Activated T-cell treated with anti-CD3 and anti-CD28 coated beads, Interleukin-2, amount 50 U/mL, for 72 hours (primary cell): ENCODE measurements around the gene IFT43. TPM values are rescaled to one million over a fixed set of nuclear protein-coding genes. Genes with fewer than 3 reads are reported as not detected.
"Not testable (repeated sequence)": the region's sequence is repeated elsewhere in the genome, so short reads cannot be mapped to it uniquely, and the experiment has no call there.

Source experiments
- ATAC-seq, 2 donors: fragments of 150-1000 bp; cut with Tn5 transposase; replicated peaks in 1 of 2; 2 replicates each; pipeline ENCODE4 v1.10.0; 2021; ENCODE audit warnings: moderate library complexity in 2 of 2, mild to moderate bottlenecking in 1 of 2
- DNase-seq, 2 donors: peaks; one replicate each; pipeline ENCODE4 v3.0.0; 2021 to 2022; ENCODE audit warnings: mixed read lengths in 1 of 2
- H3K27ac Mint-ChIP-seq: one replicate; pipeline ENCODE4 v1.8.0; 2022; ENCODE audit warnings: mild to moderate bottlenecking, moderate library complexity, mixed read lengths
- H3K27me3 Mint-ChIP-seq: one replicate; pipeline ENCODE4 v1.8.0; 2022; ENCODE audit warnings: low read depth, mixed read lengths
- H3K36me3 Mint-ChIP-seq, 2 donors: one replicate each; pipeline ENCODE4 v1.8.0; 2022; ENCODE audit warnings: mixed read lengths in 2 of 2, mild to moderate bottlenecking in 1 of 2; ENCODE audit not compliant: insufficient read depth in 2 of 2
- H3K4me1 Mint-ChIP-seq: one replicate; pipeline ENCODE4 v1.8.0; 2022; ENCODE audit warnings: low read depth, mixed read lengths
- H3K4me3 Mint-ChIP-seq, 2 donors: one replicate each; pipeline ENCODE4 v1.8.0; 2022; ENCODE audit warnings: mild to moderate bottlenecking in 2 of 2, mixed read lengths in 2 of 2, moderate library complexity in 2 of 2
- H3K9me3 Mint-ChIP-seq, 2 donors: one replicate each; pipeline ENCODE4 v1.8.0; 2022; ENCODE audit warnings: mixed read lengths in 2 of 2
- total RNA-seq, 2 donors: library from RNA; stranded (reverse); gene quantifications; one replicate each; pipeline ENCODE4 v1.2.3, GENCODE V29; 2022

IFT43 gene
- total RNA-seq, 2 donors from 2014 or later = 10.4 to 12.2 TPM

DNA sequence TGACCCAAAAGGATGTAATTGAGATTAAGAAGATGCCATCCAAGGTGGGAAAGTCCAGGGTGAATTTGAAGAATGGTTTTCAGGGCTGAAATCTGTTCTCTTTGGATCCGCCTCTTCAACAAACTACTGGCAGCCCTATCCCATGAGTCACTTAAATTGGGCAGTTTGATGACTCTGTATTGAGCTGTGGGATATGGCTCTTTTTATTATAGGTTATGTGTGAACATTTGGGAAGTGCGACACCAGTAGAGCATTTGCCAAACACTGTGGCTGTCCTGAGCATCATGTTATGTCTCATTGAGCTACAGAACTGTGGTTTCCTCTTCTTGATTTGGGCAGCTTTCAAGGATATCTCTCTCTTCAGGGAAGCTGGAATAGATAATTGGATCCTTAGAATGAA lies 22.3 kb downstream of the IFT43 start:
- Mint-ChIP-seq H3K4me3 (no peak overlapping the region), H3K9me3 (peaks cover 2 to 6% of the 10 kb centered on the region in 2 donors), H3K36me3 (peaks cover 7 to 18% of the 10 kb centered on the region in 2 donors), H3K27me3 (no peaks in the 10 kb centered on the region), H3K27ac (no peak overlapping the region), H3K4me1 (no peaks in the 10 kb centered on the region)
- DNase-seq (no peak), ATAC-seq (no peak)

DNA sequence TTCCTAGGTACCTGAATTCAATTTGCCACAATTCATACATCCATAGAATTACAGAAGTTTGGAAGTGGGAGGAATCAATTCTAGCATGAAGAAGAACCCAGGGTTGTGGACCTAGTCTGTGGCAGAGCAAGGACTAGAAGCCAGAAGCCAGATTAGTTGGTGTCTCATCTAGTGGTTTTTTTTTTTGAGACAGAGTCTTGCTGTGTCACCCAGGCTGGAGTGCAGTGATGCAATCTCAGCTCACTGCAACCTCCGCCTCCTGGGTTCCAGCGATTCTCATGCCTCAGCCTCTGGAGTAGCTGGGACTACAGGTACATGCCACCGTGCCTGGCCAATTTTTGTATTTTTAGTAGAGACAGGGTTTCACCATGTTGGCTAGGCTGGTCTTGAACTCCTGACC lies 24.1 kb downstream of the IFT43 start:
- not testable (repeated sequence) for H3K27ac Mint-ChIP-seq

DNA sequence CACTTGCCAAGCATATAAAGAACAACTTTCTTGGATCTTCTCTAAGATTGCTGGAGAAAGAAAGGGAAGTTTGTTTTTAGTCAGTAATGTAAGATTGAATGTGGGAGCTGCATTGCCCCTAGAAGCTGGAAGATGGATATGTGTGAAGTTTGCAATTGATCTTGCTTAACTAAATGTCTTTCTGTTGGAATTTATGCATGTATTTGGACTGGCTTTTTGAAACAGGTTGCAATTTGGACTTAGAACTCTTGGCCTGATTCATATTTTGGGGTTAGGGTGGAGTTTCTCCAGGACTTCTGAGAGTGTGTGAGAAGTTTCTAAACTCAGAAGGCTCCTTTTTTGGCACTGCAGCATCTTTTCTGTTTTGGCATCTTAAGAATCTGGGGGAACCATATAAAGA lies 26.4 kb downstream of the IFT43 start:
- ATAC-seq = no peak
- H3K4me3 Mint-ChIP-seq = no peak overlapping the region
- H3K4me1 Mint-ChIP-seq = no peaks in the 10 kb centered on the region
- no peaks in the 10 kb centered on the region for H3K27me3 Mint-ChIP-seq
- no peak for DNase-seq
- H3K27ac Mint-ChIP-seq = no peak overlapping the region
- peaks cover 0 to under 1% of the 10 kb centered on the region in 2 donors for H3K36me3 Mint-ChIP-seq
- no peaks in the 10 kb centered on the region for H3K9me3 Mint-ChIP-seq

More for the DNA sequence above, 24.1 kb downstream of the IFT43 start:
- peaks cover 2 to 11% of the 10 kb centered on the region in 2 donors for H3K36me3 Mint-ChIP-seq
- H3K4me3 Mint-ChIP-seq, DNase-seq, H3K4me1 Mint-ChIP-seq, ATAC-seq, H3K27me3 Mint-ChIP-seq, H3K9me3 Mint-ChIP-seq: not testable (repeated sequence)

DNA sequence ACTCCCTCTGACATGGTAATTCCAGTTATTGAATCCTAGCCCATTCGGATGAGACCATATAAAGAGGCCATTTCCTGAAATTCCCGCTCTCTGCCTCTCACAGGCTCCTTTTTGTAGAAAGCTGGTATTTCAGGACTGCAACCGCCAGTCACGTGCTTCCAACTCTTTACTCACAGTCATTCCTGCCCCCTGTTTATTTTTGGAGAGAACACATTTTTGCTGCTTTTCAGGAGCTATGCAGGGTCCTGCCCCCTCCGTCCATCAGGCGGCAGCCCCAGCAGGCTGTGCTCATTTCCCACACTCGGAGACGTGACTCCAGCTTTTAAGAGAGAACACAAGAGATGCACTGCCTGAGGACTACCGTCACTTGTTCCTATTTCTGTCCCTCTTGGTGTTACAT lies 26.8 kb downstream of the IFT43 start:
- peaks cover 0 to 3% of the 10 kb centered on the region in 2 donors for H3K9me3 Mint-ChIP-seq
- H3K36me3 Mint-ChIP-seq = peaks cover 0 to 4% of the 10 kb centered on the region in 2 donors
- no peak for ATAC-seq
- H3K4me3 Mint-ChIP-seq = no peak overlapping the region
- H3K27ac Mint-ChIP-seq = no peak overlapping the region
- no peaks in the 10 kb centered on the region for H3K4me1 Mint-ChIP-seq
- no peak for DNase-seq
- H3K27me3 Mint-ChIP-seq = no peaks in the 10 kb centered on the region

DNA sequence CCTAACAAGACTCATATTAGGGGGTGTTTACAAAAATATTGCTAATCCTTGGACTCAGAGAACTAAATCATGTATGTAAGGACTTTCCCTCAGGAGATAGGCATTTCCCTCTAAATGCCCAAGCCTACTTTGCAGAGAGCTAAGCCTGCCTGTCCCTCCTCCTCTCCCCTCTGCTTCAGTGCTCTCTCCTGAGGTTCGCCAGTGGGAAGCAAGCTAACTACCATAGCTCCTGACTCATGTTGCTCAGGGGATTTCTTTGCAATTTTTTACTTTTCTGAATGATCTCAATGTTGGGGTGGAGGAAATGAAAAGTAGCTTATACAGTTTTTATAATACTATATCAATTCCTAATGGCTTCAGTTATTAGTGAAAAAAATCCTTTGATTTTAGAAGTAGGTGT lies 29.6 kb downstream of the IFT43 start:
- peaks cover 6 to 19% of the 10 kb centered on the region in 2 donors for H3K36me3 Mint-ChIP-seq
- ATAC-seq (no peak), DNase-seq (no peak)
- peaks cover 8 to 9% of the 10 kb centered on the region in 2 donors for H3K9me3 Mint-ChIP-seq
- no peaks in the 10 kb centered on the region for H3K27me3 Mint-ChIP-seq
- no peak overlapping the region for H3K27ac Mint-ChIP-seq
- no peaks in the 10 kb centered on the region for H3K4me1 Mint-ChIP-seq
- H3K4me3 Mint-ChIP-seq = no peak overlapping the region

DNA sequence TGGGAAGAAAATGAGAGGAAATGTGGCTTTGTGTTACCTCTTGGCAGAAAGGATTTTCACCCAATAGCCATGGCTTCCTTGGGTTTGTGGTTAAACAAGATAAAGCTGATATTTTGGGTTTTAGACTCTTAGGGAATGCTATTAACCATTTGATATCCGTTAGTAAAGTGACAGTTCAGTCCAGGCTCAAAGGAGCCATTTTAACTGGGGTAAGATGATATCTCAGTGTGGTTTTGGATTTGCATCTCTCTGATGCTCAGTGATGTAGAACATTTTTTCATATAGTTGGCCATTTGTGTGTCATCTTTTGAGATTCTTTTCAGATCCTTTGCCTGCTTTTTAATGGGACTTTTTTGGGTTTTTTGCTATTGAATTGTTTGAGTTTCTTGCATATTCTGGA lies 30.1 kb downstream of the IFT43 start:
- Mint-ChIP-seq H3K27me3 (no peaks in the 10 kb centered on the region), H3K9me3 (peaks cover 10 to 11% of the 10 kb centered on the region in 2 donors), H3K36me3 (peaks cover 10 to 21% of the 10 kb centered on the region in 2 donors), H3K4me3 (no peak overlapping the region), H3K27ac (no peak overlapping the region), H3K4me1 (no peaks in the 10 kb centered on the region)
- no peak for ATAC-seq
- DNase-seq = no peak

DNA sequence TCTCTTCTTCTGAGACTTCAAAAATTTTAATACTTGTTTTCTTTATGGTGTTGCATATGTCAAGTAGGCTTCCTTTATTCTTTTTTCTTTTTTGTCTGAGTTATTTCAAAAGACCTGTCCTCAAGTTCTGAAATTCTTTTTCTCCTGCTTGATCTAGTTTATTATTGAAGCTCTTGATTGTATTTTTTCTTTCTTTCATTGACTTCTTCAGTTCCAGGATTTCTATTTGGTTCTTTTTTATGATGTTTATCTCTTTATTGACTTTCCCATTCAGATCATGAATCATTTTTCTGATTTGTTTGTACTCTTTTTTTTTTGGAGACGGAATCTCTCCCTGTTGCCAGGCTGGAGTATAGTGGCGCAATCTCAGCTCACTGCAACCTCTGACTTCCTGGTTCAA lies 34.1 kb downstream of the IFT43 start:
- DNase-seq (no peak), ATAC-seq (no peak)
- Mint-ChIP-seq H3K4me1 (no peaks in the 10 kb centered on the region), H3K4me3 (no peak overlapping the region), H3K27me3 (no peaks in the 10 kb centered on the region), H3K9me3 (peaks cover 10 to 11% of the 10 kb centered on the region in 2 donors), H3K36me3 (peaks cover 11 to 21% of the 10 kb centered on the region in 2 donors), H3K27ac (no peak overlapping the region)

DNA sequence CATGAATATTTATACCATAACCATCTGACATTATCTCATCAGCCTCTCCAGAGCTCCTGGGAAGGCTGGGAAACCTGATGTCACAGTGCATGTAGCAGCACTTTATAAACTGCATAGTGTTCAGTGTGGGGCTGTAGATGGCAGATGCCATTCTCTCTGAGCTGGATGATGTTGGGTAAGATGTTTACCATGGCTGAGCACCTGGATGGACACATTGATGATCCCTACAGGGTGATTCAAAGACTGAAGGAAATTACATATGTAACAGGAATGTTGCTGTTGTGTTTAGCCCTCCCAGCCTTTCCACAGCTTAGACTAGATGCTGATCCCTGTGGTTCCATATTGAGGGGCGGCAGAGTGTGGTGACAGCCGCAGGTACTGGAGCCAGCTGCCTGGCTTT lies 37.4 kb downstream of the IFT43 start:
- H3K4me3 Mint-ChIP-seq = no peak overlapping the region
- peaks cover 11 to 13% of the 10 kb centered on the region in 2 donors for H3K36me3 Mint-ChIP-seq
- H3K27ac Mint-ChIP-seq = no peak overlapping the region
- H3K27me3 Mint-ChIP-seq = no peaks in the 10 kb centered on the region
- no peak for ATAC-seq
- peaks cover 8 to 9% of the 10 kb centered on the region in 2 donors for H3K9me3 Mint-ChIP-seq
- DNase-seq = no peak
- H3K4me1 Mint-ChIP-seq = no peaks in the 10 kb centered on the region

DNA sequence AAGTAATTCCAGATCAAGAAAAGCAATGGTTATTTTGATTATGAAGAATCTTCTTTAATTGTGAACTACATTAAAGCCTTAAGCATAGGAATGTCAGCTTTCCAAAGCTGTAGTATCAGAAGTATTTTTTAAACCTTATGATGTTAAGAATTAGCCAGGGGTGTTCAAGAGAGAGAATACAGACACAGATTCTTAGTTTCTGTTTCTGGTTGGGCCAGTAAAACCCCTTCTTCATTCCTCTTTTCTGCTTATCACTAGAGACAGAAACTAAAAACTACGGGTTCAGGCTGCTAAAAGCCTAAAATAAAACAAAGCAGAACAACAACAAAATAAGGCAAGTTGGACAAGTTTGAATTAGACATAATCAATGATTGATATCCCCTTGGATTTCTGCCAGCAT lies 38.2 kb downstream of the IFT43 start:
- DNase-seq (no peak), ATAC-seq (no peak)
- H3K27me3 Mint-ChIP-seq = no peaks in the 10 kb centered on the region
- H3K27ac Mint-ChIP-seq = no peak overlapping the region
- peaks cover 8 to 9% of the 10 kb centered on the region in 2 donors for H3K9me3 Mint-ChIP-seq
- H3K4me1 Mint-ChIP-seq = no peaks in the 10 kb centered on the region
- H3K4me3 Mint-ChIP-seq = no peak overlapping the region
- H3K36me3 Mint-ChIP-seq = peaks cover 8 to 11% of the 10 kb centered on the region in 2 donors

DNA sequence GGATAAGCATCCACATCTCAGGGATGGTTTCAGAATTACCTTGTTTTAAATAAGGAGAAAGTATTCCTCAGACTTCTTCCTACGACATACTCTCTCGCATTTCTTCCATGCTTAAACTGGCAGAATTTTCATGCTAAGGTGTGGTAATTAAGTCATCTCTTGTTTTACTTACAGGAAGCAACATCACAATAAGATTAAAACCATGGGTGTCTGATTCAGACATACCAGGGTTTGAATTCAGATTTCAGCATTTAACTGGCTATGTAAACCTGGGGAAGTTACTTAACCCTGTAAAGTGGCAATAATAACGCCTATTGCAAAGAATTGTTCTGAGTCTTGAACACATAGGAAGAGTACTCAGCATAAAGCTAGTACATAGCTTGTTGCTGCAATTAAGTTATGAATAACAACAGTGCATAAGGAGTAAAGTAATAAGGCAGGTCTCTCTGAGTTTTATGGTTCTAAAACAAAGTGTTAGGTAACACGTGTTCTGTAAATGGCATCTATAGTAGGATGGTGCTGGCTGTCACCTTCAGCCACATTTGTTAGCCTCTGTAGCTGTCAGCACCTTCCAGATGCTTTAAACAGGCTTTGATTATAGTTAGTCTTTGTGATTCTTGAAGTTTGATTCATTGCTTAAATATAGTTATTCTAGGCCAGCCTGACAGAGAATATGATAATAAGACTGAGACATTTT lies 38.8 kb downstream of the IFT43 start:
- Mint-ChIP-seq H3K36me3 (peaks cover 8 to 9% of the 10 kb centered on the region in 2 donors), H3K27me3 (no peaks in the 10 kb centered on the region), H3K4me1 (no peaks in the 10 kb centered on the region), H3K4me3 (no peak overlapping the region), H3K9me3 (peaks cover 6 to 7% of the 10 kb centered on the region in 2 donors), H3K27ac (no peak overlapping the region)
- ATAC-seq (no peak), DNase-seq (no peak)

DNA sequence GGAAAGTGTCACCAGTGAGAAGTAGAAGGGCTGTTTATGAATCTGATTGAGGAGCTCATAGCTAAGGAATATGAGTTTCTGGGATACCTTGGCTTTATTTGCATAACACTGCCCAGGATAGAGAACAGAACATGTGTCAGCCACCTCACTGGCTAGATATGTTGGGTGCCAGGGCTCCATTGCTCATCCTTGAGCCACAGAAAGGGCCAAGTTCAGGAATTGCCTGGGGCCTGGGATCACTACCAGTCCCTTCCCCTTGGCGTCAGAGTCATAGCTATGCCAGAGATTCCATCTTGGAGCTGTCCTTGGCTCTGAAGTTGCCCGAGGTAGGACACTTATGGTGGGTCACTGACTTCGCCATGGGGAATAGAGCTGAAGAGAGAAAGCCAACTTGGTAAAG lies 49.0 kb downstream of the IFT43 start:
- no peaks in the 10 kb centered on the region for H3K36me3 Mint-ChIP-seq

DNA sequence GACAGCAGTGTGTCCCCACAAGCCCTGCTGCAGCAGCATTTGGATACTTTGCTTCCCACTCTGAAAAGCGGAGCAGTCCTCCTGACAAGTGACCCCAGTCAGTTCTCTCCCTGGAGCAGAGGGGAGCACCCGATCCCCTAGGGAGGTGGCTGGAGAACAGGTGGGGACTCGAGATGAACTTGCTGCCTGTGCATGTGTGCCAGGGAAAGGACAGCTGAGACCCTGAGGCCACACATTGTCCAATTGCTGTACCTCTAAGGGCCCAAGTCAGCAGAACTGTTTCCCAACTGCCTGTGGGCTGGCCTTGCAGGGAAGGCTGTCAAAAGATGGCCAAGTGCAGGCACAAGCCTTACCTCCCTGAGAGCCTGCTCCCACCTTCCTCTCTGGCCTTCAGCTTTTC lies 55.1 kb downstream of the IFT43 start:
- Mint-ChIP-seq H3K4me3 (no peak overlapping the region), H3K4me1 (no peaks in the 10 kb centered on the region), H3K27me3 (no peaks in the 10 kb centered on the region), H3K36me3 (no peaks in the 10 kb centered on the region), H3K27ac (no peak overlapping the region), H3K9me3 (no peaks in the 10 kb centered on the region)
- ATAC-seq (no peak), DNase-seq (no peak)

More for the DNA sequence above, 49.0 kb downstream of the IFT43 start:
- H3K27ac Mint-ChIP-seq = no peak overlapping the region
- no peaks in the 10 kb centered on the region for H3K4me1 Mint-ChIP-seq
- H3K4me3 Mint-ChIP-seq = no peak overlapping the region
- no peaks in the 10 kb centered on the region for H3K27me3 Mint-ChIP-seq
- no peak for ATAC-seq
- no peak for DNase-seq
- H3K9me3 Mint-ChIP-seq = no peaks in the 10 kb centered on the region

DNA sequence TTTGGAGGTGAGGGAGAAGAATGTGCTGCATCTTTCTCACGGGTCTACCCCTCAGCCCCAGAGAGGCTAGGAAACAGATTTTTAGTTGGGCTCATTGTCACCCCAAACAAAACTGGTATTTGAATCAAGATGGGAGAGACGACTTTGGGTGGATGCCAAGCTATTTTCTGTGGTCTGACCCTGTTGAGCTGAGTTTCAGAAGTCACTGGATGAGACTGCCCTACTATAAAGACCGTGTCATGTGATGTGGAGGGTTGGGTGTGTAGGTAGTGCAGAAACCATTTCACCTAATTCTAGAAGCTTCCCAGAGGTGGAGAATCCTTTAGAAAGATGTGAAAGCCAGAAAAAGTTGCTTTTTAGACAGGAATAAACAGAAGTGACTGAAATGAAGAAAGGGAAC lies 60.2 kb downstream of the IFT43 start:
- no peak overlapping the region for H3K27ac Mint-ChIP-seq
- no peaks in the 10 kb centered on the region for H3K36me3 Mint-ChIP-seq
- DNase-seq = no peak

DNA sequence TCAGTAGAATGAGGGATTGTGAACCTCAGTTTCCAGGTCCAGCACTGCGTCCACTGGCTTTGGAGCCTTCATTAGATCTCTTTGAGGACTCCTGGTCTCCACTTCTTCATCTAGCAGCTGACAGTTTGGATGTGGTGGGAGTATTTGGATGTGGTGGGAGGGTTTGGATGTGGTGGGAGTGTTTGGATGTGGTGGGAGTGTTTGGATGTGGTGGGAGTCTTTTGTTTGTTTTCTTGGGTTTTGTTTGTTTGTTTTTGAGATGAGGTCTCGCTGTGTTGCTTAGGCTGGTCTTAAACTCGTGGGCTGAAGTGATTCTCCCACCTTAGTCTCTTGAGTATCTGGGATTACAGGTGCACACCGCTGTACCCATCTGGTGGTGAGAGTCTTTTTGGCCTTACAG lies 64.7 kb downstream of the IFT43 start:
- Mint-ChIP-seq H3K4me1 (no peaks in the 10 kb centered on the region), H3K27ac (no peak overlapping the region), H3K36me3 (no peaks in the 10 kb centered on the region), H3K4me3 (no peak overlapping the region), H3K27me3 (no peaks in the 10 kb centered on the region), H3K9me3 (no peaks in the 10 kb centered on the region)
- ATAC-seq (no peak), DNase-seq (no peak)

More for the DNA sequence above, 60.2 kb downstream of the IFT43 start:
- Mint-ChIP-seq H3K4me1 (no peaks in the 10 kb centered on the region), H3K9me3 (no peaks in the 10 kb centered on the region), H3K27me3 (no peaks in the 10 kb centered on the region), H3K4me3 (no peak overlapping the region)
- ATAC-seq = no peak
